Activated CD8-positive, alpha-beta memory T cell treated with anti-CD3 and anti-CD28 coated beads, Interleukin-2, amount 50 U/mL, for 4 hours (primary cell): ENCODE measurements around the gene NXN.
A peak's percentile ranks its signal among the peaks of the same experiment; 100 is the strongest.
"Not testable (repeated sequence)": the region's sequence is repeated elsewhere in the genome, so short reads cannot be mapped to it uniquely, and the experiment has no call there.

Experiments
- DNase-seq: peaks from one replicate; pipeline ENCODE4 v3.0.0-alpha.2; 2020

NXN gene

DNA sequence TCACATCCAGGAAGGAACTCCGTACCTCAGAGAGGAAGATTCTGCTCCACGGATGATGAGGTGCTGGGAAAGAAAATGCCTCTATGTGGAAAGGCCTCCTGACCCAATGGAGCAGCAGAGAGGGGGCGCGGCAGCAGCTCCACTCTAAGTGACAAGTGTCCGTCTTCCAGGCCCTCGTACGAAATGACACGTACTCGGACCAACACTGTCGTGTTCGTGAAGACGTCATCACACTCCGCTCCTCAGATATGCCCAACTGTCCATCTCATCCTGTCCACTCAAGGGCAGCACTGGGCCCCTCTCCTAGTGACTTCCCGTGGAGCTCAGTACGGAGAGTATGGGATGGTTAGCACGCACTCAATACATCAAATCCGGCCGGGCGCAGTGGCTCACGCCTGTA, 165.2 kb downstream of the NXN start:
- no peak for DNase-seq

DNA sequence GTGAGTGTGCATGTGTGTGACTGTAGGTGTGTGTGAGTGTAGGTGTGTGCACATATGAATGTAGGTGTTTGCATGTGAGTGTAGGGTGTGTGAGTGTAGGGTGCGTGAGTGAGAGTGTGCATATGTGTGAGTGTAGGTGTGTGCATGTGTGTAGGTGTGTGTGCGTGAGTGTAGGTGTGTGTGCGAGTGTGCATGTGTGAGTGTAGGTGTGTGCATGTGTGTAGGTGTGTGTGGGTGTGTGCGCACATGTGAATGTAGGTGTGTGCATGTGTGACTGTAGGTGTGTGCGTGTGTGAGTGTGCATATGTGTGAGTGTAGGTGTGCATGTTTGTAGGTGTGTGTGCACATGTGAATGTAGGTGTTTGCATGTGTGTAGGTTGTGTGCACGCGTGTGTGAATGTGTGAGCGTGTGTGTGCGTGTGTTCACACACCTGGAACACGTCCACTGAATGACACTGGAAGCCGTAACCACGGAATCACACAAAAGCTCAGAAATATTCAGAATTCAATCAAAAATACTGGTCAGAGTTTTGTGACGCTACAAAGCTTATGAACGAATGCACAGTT, 166.9 kb downstream of the NXN start:
- no peak for DNase-seq

DNA sequence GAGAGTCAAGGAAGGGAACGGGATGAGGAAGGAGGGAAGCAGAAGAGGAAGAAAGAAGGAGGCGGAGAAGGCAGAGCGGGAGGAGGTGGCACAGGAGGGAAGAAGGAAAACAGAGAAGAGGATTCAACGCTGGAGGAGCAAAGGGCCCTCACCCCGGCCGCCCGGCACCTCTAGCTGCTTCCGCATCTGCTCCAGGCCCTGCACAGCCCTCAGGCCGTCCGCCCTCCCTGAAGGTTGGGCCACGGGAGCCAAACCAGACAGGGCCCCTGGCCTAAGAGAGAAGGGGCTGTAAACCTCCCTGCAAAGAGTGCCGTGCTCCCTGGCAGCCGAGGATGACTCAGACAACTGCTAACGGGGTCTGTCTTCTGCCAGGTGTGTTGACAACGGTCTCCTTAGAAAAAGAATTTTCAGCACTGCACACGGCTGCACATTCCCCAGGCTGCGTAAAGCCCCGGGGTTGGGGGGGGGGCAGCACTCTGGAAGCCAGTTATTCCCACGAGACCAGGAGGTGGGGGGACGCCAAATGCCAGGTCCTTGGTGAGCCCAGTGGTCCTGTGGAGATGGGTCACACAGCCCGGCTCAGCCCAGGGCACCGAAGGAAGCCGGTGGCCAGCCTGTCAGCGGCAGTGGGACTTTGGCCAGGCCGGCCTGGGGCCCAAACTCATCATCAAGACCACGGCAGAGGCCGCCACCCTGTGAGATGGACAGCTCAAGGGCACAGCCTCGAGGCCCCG, 168.4 kb downstream of the NXN start:
- no peak for DNase-seq

DNA sequence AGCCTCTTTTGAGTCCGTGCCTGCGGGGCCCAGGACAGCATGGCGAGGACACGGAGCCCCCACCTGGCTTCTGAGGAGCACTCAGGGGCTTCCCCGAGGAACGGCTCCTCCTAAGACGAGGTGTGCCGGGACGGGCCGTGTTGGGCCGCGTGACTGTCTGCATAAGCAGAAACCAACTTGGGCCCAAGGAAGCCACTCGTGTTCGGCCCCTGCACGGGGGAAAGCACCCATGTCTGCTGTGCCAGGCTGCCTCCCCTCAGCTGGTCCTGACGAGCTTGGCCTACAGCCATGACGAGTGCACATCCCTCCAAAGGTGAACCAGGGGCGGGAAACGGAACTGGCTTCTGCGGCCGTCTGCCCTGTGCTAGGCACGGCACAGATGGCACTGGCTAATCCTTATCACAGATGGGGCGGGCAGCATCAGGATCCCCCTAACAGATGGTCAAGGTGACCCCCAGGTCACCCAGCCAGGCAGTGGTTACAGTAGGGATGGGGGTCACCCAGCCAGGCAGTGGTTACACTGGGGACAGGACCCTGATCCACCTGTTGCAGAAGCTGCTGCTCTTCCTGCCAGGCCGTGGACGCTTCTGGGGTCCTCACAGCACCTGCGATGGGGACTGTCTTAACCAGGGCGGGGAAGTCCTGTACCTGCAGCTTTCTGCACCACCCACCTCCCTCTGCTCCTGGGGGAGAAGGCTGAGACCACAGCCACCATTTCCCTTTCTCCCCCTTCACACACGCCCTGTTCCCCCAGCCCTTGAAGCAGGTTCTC, 171.9 kb downstream of the NXN start:
- no peak for DNase-seq

DNA sequence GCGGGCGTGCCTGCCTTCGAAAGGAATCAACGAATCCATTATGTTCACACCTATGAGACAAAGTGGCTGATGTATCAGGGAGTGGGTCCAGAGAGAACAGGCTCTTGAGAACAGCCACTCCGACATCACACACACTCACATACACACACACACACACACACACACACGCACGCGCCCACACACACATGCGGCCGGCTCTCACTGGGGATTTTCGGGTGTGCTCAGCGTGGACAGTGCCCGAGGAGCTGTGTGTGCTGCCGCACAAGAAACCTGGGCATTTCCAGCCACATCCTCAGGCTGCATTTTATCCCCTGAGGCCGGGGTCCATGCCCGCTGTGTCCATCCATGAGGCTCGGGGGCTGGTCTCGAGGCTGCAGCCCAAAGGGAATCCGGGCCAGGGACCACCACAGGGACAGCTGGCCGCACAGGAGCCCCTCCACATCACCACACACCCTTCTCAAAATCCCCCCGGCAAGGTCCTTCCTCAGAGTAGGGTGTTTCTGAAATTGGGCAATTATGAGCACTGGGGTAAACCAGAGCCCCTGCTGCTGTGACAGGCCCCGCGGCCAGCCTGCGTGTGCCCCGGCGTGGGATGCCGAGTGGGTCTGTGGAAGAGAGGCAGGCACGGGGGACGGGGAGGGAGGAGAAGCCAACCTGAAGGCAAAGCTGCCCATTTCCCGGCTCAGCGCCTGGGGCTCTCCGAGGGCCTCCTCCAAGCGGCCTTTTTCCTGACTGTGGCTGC, 172.6 kb downstream of the NXN start:
- DNase-seq = no peak

DNA sequence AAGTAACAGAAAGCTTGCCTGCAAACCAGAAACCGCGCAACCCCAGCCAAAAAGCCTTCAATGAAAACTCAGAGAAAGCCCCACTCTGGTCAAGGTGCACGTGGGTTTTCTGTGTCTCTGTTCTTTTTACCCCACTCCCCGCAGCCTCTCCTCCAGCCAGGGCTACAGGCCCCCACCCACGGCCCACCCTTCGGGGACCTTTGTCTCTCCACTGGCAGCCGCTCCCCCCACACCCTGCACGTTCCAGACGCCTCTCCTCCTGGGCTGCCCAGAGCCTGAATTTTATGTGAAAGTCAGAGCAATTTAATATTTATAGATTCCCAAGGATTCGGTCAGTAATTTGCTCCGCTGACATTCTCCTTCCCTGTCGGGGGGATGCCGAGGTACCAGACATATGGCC, 173.2 kb downstream of the NXN start:
- DNase-seq = no peak

DNA sequence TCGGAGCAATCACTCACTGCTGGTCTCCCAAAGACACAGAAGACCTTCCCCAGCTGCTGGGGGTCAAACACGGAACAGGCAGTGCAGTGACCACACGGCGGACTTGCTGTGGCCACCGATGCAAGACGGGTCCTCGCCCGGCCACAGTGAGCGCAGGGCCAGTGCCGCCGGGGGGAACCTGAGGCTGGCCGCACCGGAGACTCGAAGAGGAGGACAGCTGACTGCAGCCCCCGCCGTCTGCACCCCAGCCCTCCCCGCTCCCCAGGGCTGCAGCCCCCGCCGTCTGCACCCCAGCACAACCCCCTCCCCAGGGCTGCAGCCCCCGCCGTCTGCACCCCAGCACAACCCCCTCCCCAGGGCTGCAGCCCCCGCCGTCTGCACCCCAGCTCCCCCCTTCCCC, 173.7 kb downstream of the NXN start:
- DNase-seq = not testable (repeated sequence)

DNA sequence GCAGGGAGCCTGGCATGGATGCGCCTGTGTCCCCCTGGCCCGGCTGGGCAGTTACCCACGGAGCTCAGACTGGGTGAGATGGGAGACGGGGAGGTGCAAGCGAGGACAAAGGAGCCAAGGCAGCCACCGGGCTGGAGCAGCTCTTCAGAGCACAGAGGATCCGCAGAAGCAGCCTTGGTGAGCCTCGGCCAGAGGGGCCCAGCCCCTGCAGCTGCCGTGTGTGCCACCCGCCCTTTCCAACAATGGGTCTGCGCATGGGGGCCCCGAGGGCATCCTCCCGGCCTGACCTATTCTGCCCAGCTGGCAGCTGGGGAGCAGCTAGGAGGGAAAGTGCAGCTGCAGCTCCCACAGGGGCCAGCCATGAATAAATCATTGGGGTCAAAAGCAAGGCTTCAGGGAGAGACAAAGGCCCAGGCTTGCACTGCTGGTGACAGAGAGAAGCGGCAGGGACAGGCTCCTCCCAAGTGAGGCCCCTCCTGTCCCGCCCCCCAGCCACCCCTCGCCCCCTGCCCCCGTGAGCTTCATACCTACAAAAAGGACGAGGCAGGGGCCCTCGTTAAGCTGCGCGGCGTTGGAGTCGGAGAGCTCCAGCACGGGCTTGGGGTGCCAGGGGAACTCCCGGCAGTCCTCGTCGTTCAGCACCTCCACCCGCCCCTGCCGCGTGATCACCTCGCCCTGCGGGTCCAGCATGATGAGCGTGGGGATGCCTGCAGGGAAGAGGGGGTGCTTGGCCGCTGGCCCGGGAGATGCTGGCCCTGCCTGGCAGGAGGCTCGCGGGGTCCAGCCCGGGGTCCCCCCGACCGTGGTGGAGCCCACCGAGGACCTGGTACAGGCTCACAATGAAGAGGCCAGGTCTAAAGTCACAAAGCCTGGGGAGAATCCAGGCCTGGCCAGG, 174.8 kb downstream of the NXN start:
- no peak for DNase-seq

DNA sequence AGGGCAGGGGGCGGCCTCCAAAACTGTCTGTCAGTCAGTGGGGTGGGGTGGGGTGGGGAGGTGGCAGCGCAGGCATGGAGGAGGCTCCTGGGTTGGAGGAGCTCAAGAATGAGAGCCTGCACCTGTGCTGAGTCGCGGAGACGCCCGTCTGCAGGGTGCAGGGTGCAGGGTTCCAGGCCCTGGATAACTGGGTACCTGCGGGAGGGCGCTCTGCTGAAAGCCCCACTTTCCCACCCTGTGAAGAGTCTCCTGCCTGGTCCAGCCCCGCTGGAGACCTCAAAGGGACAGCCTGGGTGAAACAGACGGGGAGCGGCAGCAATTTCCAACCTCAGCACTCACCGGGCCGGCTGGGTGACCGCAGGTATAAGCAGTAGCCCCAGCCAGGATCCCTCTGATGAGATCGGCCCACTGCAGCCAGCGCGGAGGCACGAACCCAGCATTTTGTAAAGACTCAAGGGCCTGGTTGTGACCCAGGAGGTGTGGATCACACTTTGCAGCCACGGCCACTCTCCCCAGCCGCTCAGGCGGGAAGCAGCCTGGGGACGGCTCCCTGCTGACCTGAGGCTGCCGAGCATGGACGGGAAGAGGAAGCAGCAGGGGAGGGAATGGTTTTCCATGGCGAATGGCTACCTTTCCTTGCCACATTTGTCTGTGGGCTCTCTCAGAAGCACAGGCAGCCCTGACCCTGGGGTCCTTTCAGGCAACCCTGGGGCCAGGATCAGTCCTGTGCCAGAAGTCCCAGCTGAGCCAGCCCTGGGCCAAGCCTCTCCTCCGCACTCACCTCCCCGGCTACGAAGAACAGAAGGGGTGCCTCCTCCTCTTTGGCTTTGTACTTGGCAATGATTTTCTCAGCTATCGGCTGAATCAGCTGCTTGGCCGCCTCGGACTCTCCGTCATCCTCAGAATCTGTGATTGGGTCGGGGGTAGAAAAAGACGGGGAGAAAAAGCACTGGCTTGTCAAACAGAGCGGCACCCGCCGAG, 176.4 kb downstream of the NXN start:
- no peak for DNase-seq

DNA sequence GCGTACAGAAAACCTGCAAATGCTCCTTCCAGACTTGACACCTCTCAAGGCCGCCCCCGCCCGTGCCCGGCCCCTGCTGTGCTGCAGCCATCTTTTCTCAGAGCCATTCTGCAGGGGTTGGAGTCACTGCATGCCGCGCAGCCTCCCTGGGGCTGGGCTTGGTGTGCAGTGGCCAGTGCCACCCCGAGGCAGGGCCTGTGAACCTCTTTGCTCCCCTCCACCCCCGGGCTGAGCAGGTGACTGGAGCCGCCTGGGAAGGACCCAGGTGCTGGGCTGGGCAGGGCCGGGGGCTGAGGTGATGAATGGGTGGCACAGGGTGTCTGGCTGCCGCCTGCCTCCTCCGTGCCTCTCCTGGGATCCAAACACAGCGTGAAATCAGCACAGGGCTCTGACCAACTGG, 177.1 kb downstream of the NXN start:
- DNase-seq = no peak

DNA sequence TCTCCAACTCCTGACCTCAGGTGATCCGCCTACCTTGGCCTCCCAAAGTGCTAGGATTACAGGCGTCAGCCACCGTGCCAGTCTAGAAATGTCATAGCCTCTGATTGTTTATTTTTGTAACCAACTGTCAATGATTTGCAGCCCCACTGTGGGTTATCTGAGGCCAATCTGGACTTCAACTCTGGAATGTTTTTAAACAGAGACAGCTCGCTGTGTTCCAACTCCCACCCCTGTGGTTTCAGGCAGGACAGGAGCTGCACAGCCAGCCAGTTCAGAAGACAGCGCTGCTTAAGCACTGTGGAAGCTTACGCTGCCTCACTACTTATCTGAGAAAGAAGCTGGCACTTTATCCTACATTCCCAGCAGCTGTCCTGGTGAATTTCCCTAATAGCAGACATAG, 177.9 kb downstream of the NXN start:
- DNase-seq = no peak

DNA sequence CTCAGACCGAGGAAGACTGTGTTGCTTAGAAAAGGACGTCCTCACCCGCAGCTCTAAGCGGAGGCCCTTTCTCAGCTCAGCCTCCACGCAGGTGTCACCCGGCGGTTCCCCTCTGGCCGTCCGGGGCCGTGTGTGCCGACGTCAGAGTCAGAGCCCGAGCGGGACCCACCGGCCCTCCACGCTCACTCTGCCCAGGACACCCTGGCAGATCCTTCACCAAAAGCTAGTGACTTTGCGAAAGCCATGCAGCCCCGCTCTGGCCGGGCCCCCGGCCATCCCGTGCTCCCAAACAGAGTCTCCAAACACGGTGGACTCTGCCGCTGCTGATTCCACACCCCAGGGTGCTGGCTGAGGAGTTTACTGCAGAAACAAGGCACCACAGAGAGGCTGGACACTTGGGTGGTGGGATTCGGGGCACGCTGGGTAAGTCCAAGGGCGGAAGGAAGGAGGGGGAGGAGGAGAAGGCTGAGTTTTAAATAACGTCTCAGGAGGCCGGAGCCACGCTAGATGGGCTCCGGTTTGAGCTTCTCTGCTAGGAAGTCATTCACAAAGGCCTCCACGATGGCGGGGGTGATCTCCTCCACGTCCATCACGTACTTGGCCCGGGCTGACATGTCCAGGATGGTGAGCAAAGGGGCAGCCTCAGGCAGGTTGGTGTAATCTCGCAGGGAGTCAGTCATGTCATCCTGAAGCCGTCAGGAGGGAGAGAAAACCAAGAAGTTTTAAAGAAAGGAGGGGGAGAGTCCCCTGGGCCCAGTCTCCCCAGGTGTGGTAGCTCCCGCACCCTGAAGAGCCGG, 178.9 kb downstream of the NXN start:
- no peak for DNase-seq

DNA sequence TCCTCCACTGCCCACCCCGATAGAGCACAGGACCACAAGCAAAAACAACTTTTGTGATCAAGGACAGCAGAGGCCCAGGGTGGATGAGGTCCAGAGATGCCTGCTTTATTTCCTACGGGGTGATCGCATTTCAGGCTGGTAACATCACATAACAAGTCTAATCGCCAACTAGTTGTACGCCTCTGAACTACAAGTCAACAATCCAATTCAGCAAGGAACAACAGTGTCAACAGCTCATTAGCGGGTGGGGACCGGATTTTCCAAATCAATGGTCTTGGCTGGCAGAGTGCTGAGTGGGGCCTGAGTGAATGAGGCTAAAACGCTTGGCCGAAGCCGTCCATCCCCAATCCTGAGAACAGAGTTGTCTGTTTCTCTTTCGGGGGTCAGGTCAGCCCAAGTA, 180.3 kb downstream of the NXN start:
- no peak for DNase-seq

DNA sequence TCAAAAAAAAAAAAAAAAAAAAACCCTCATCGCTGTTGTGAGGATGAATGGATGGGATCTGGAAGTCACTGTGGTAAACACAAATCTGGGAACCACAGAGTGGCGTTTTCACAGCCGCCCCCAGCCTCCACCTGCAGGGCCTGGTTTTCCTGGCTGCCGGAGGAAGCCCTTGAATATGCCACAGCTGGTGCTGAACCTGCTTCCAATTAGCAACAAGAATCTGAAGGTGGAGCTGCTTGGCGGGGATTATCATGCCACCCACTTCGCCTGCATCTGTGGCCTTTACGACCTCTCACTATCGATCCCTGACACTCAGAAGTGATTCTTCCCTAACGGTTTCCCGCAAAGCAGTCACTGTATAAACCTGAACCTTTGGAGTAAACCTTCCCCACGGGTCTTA, 181.3 kb downstream of the NXN start:
- no peak for DNase-seq

DNA sequence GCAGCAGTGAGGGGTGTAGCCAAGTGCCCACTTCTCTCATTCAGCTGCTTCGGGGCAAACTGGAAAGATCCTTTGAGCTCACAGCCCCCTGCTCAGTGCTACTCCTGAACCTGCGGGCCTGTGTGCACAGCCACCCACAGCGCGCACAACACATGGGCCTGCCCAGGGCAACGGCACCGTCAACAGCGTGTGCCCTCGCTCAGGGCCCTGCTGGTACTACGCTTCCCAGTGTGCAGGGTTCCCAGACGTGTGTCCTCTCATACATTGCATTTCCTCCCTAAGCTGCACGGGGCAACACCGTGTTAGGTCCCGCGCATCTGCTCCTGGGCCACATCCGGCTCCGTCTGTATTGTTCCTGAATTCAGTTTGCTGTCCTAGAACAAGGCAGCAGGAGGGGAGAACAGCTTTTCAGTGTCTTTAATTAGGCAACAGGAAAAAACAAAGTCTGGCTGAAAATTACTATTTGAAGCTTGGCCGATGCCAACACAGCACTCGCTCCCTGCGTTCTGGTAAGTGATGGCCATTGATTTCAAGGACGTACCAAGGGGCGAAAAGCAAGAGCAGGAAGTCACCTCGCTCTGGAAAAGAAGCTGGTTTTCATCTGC, 182.2 kb downstream of the NXN start:
- no peak for DNase-seq

DNA sequence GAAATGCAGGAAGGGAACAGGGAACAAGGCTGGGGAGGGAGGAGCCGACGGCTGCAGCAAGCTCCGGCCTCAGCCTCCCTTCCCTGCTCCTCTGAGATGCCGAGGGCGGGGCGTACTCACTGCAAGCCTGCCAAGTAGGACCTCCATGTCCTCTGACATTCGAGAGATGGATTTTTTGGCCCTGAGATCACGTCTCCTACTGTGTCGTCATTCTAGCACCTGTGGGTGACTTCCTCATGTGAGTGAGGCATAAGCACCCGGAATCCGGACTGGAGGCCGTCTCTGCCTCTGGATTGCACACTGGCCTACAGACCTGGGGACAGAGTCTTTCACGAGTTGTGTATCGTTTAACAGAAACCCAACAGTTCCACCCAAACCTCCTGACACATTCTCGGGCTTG, 183.0 kb downstream of the NXN start:
- DNase-seq = no peak

DNA sequence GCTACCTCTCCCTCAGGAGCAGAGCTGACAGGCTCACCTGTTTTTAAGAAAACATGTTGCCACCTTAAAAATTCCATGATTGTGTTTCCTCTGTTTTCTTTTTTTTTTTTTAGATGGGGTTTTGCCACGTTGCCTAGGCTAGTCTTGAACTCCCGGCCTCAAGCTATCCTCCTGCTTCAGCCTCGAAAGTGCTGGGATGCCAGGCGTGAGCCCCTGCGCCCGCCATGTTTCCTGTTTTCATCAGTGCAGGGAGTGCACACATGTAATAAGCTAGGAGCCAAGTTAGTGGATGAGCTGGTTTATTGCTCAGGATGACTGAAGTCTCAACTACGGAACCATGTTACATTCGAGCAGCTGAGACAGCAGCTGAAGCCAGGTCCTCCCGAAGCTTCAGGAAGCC, 183.9 kb downstream of the NXN start:
- DNase-seq = no peak

DNA sequence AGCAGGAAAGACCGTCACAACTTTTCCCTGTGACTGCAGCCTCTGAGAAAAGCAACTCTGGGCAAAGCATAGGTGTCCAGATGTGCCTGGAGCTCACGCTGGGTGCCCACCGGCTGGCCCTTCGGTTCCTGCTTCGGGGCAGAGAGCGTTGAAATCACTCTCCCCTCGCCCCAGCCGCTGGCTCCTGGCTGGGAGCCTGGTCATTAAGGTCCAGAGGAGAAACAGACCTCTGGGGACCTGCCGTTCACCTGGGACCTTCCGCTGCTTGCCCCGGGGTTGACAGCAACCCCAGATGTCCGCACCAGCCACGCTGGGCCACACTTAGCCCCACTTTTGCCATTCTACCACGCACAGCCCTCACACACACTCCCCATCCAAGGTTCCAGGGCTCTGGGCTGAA, 184.3 kb downstream of the NXN start:
- DNase-seq = no peak

DNA sequence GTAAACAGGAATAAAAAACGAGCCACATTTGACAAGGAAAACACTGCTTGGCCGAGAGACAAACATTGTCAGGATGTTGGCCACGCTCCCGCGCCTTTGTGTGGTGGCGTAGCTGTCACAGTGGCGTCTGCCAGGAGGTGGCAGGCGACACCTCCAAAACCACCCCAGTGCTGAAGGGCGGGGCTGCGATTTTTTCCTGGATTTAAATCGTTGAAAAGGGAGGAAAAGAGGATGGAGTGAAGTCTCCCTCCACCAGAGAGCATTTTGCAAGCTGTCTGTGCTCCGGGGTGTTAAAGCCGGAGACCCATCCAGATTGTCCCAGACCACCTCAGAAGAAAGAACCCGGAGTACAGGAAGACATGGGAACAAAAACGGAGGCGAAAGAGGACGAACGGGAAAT, 184.7 kb downstream of the NXN start:
- DNase-seq = peak; percentile 33

DNA sequence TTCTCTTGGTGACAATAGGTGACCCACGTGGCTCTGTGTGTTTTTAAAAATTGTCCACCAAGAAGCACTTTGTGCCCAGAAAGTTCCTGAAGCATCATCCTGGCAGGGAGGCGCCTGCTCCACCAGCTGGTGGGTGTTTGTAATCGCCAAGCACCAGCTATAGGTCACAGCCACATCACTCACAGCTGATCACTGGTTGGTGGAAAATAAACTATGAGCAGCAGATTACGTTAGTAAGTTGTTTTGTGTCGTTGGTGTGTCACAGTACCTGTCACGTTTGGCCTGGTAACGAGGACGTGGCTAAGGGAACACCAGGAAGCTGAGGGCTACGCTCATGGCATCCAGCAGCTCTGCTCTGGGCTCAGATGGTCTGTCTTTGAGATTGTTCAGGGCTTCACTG, 187.3 kb downstream of the NXN start:
- no peak for DNase-seq
